Coronary artery (tissue), 2 donors: ENCODE data around the gene MAEL.

ENCODE experiments used
- DNase-seq: peaks from one replicate; pipeline ENCODE4 v3.0.0-alpha.2; 2017; ENCODE audit warnings: low spot score
- H3K27ac ChIP-seq, 2 donors: fragments of 200-600 bp; sonication (generic); one replicate each; pipeline ENCODE4 v1.5.1; 2016 to 2019
- H3K4me3 ChIP-seq: fragments of 200-600 bp; sonication (generic); 2 replicates; pipeline ENCODE4 v1.5.1; 2016; ENCODE audit warnings: mild to moderate bottlenecking, moderate library complexity
- TF ChIP-seq, protein P1 (sequence below): fragments of 200-600 bp; sonication (generic); IDR thresholded peaks from one replicate; pipeline ENCODE4 v1.5.1; 2019; ENCODE audit warnings: antibody characterized with exemption

Gene MAEL

DNA sequence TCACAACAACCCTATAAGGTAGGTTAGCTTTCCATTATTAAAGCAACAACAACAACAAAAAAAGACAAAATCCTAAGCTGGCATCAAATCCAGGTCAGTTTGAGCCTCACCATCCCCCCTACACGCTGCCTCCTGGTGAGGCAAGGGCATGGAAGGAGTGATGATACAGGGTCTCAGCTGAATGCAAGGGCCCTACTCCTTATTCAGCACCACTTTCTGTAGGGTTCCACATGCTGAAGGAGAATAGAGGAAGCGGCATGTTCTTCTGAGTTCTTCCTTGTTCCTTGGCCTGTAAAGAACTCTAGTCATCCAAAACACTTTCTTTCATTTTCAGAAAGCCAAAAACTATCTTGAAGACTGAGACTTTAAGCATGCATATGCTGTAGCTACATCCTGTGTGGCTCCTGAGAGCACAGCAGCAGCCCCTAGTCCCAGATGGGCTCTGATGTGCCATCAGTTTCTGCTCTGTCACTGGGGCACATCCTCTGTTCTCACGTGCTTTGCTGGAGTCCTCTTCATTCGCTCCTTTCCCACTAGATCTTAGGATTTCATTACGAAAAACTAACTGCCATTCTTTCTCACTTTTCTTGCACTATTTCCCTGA is 19.9 kb upstream of the MAEL start:
- TF ChIP-seq, protein P1, sequence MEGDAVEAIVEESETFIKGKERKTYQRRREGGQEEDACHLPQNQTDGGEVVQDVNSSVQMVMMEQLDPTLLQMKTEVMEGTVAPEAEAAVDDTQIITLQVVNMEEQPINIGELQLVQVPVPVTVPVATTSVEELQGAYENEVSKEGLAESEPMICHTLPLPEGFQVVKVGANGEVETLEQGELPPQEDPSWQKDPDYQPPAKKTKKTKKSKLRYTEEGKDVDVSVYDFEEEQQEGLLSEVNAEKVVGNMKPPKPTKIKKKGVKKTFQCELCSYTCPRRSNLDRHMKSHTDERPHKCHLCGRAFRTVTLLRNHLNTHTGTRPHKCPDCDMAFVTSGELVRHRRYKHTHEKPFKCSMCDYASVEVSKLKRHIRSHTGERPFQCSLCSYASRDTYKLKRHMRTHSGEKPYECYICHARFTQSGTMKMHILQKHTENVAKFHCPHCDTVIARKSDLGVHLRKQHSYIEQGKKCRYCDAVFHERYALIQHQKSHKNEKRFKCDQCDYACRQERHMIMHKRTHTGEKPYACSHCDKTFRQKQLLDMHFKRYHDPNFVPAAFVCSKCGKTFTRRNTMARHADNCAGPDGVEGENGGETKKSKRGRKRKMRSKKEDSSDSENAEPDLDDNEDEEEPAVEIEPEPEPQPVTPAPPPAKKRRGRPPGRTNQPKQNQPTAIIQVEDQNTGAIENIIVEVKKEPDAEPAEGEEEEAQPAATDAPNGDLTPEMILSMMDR = no peak
- Histone ChIP-seq H3K27ac (no peak overlapping the region), H3K4me3 (no peak overlapping the region)
- no peak for DNase-seq

DNA sequence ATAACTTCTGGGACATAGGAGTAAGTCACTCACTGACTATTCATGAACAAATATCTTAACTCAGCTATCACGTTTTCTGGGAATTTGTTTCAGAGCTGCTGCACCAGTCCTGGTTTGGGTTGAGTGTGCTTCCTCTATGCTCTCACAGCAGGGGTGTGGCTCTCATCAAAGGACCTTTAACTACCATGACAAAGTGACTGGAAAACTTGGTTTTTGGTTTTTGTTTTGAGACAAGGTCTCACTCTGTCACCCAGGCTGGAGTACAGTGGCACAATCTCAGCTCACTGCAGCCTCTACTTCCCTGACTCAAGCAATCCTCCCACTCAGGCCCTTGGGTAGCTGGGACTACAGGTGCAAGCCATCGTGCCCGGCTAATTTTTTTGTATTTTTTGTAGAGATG is 17.8 kb upstream of the MAEL start:
- no peak overlapping the region for H3K27ac ChIP-seq
- no peak for DNase-seq
- H3K4me3 ChIP-seq = no peak overlapping the region
- TF ChIP-seq, protein P1 = no peak

DNA sequence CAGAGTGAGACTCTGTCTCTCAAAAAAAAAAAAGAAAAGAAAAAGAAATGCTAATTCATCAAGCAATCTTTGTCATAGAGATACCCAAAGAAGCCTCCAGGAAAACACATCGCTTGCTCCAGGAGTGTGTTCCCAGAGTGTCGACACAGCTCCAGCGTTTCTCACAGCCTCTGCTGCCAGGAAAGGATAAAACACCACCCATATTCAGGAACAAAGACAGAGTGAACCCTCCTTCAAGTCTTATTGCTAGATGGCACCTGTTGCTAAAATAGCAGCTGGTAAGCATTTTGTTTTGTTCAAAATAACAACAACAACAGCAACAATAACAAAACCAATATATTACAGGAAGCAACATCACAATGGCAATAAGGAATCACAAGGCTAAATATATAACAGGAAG is 16.9 kb upstream of the MAEL start:
- Histone ChIP-seq H3K27ac (no peak overlapping the region), H3K4me3 (no peak overlapping the region)
- TF ChIP-seq, protein P1 = no peak
- DNase-seq = no peak

DNA sequence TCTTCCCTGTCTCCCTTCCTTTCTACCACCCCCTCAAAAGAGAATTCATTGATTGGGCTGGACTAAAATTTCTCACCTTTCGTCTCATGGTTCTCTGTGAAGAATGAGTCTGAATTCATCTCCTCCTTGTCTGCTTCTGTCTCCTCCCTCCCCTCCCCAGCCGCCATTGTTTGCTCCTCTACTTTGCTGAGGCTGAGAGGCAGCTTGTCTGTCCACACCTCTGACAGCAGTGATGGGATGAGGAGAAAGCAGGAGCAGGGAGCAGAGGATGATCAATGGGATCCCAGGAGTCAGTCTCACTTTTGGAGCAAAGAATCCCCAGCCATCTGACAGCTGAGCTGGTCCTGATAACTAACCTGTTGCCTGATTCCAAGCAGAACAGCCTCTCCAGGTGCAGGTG is 16.3 kb upstream of the MAEL start:
- no peak for DNase-seq
- TF ChIP-seq, protein P1 = no peak
- no peak overlapping the region for H3K27ac ChIP-seq
- no peak overlapping the region for H3K4me3 ChIP-seq

DNA sequence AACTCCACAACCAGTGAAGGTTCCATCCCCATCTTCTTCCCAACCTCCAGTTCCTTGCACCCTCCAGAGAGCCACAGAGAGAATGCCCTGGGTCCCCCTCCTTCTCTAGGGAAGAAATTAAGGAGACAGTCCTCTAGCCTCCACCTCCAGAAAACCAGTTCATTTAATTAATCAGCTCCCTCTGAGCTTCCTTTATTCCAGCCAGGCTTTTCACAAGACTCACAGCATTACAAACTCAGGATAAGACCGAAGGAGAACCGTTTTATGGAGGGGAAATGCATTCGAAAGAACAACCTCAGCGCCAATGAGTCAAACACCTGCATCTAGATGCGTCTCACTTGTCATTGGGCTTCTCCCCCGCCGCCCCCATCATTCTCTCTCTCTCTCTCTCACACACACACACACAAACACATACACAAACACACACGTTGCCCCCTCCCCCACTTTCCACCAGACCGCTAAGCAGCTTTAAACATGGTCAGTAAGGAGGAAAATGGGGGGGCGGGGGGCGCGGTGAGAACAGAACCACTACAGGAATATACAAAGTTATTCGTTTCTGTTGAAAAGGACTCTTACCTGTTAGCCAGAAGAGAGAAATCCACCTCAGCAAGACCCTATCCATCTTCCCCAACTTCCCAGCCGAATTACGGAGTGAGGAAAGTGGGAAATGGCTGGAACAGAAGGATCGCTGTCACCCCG is 14.3 kb upstream of the MAEL start:
- Histone ChIP-seq H3K4me3 (peak overlapping the region; percentile 92), H3K27ac (peak overlapping the region in 1 of 2 donors; percentile 44)
- TF ChIP-seq, protein P1 = no peak
- no peak for DNase-seq

DNA sequence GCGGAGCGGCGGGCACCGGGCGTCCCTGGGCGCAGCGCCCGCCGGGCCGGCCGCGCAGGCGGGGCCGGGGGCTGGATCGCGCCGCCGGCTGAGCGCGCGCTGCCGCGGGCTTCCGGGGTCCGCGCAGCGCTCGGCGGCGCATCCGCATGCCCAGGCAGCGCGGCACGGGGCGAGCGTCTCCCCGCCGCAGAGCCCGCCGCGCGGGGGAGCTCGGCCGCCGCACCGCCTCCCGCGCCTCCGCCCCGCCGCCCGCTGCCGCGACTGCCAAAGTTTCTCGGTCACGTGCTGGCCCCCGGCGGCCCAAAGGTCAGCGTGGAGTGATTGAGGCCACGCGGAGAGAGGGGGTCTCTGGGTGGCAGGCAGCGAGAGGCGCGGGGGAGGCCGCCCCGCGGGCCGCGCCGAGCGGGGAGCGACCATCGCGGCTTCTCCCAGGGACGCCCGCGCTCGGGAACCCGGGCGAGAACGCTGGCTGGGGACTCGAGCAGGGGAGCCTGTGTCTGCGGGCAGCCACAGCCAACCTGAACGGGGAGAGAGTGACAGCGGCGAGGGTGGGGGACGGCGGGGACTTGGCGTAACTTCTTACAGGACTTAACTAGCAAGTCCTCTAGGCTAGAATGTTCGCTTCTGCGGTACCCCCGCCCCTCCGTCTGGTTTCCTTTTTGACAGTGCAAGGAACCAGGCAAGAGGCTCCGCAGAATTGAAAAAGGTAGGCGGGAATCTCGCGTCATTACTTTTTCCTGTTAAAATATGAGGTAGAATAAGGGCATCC is 13.5 kb upstream of the MAEL start, which contains the start of gene ILDR2:
Gene ILDR2, minus strand, starts transcription at position 180 of the 769 bp plus-strand sequence. CDS start 272 bp downstream, outside the sequence.
- H3K27ac ChIP-seq = peak within 1 kb of the TSS; percentile 41 to 44
- TF ChIP-seq, protein P1 = no peak

More for the DNA sequence above, 13.5 kb upstream of the MAEL start, which contains the start of gene ILDR2:
- DNase-seq = no peak
- H3K4me3 ChIP-seq = peak within 1 kb of the TSS; percentile 92
